HepG2 (cell line): Measurements from ENCODE around the gene SIGLEC8. TPM values are rescaled to one million over a fixed set of nuclear protein-coding genes. Genes with fewer than 3 reads are reported as not detected.

Source experiments
- ATAC-seq: fragments of 200-7000 bp; cut with Tn5 transposase; 3 replicates; pipeline ENCODE4 v1.9.1; 2020; ENCODE audit warnings: mild to moderate bottlenecking, moderate library complexity
- BruUV-seq: library from RNA; stranded (reverse); fragments of 400-500 nt; replicated peaks from 2 replicates; lab custom pipeline; 2021; lab: Mats Ljungman, UMichigan
- CTCF ChIA-PET: fragments of 300-600 bp; formaldehyde crosslinking; extraction: SDS; loops from one replicate; lab custom pipeline; 2021; ENCODE audit warnings: low total read pairs, inconsistent platforms, low intra/inter-chr PET ratio; lab: Yijun Ruan, JAX
- POLR2A ChIA-PET: fragments of 350-600 bp; sonication (Branson Sonifier 250); formaldehyde crosslinking; loops from one replicate; lab custom pipeline; 2020; ENCODE audit warnings: antibody characterized with exemption, inconsistent platforms; lab: Yijun Ruan, JAX
- DNase-seq: peaks from one replicate; pipeline ENCODE4 v3.0.0-alpha.2; 2015; ENCODE audit warnings: low spot score
- FAIRE-seq: peaks from 3 replicates; lab custom pipeline; 2011; peaks lifted over from hg19 to GRCh38; lab: Jason Lieb, UNC
- H2AFZ ChIP-seq: one replicate; pipeline ENCODE4 v1.6.1; 2011; ENCODE audit warnings: low read length, inconsistent platforms
- H3K27ac ChIP-seq: fragments of 300-600 bp; 3 replicates; pipeline ENCODE4 v1.8.0; 2011; ENCODE audit warnings: mixed run types, mild to moderate bottlenecking, mixed read lengths, low read length, inconsistent platforms; ENCODE audit not compliant: insufficient read depth; ENCODE audit errors: extremely low read length
- H3K27me3 ChIP-seq, 2 experiments: fragments of 200-600 bp in 1 of 2; 2 replicates in 1 of 2; 3 replicates in 1 of 2; pipeline versions ENCODE4 v1.6.0 to v1.8.0; 2011; ENCODE audit warnings: low read length in 2 of 2, mild to moderate bottlenecking in 2 of 2, moderate library complexity in 2 of 2, inconsistent platforms in 1 of 2; ENCODE audit not compliant: insufficient read depth in 2 of 2, control insufficient read depth in 1 of 2
- H3K36me3 ChIP-seq, 2 experiments: fragments of 200-600 bp in 1 of 2; replicated peaks in 1 of 2; 2 replicates in 1 of 2; 3 replicates in 1 of 2; pipeline versions ENCODE4 v1.5.1 to v1.8.0; 2011; ENCODE audit warnings: low read length in 2 of 2, inconsistent platforms in 1 of 2; ENCODE audit not compliant: insufficient read depth in 2 of 2, control insufficient read depth in 1 of 2
- H3K4me1 ChIP-seq: 2 replicates; pipeline ENCODE4 v1.5.1; 2012; ENCODE audit warnings: low read length, inconsistent platforms; ENCODE audit not compliant: insufficient read depth
- H3K4me2 ChIP-seq: 2 replicates; pipeline ENCODE4 v1.6.0; 2011; ENCODE audit warnings: low read depth, low read length, inconsistent platforms
- H3K4me3 ChIP-seq, 3 experiments: fragments of 200-600 bp in 1 of 3; sonication (generic), shearing (Covaris generic) in 1 of 3; replicated peaks in 1 of 3; 2 replicates each; pipeline ENCODE4 v1.5.1; 2011 to 2016; ENCODE audit warnings: low read length in 3 of 3, inconsistent platforms in 2 of 3, low read depth in 2 of 3, mild to moderate bottlenecking in 2 of 3, control low read depth in 1 of 3, mixed read lengths in 1 of 3; ENCODE audit not compliant: insufficient read depth in 1 of 3
- H3K79me2 ChIP-seq: one replicate; pipeline ENCODE4 v1.6.1; 2011; ENCODE audit warnings: low read length, inconsistent platforms; ENCODE audit not compliant: insufficient read depth
- H3K9ac ChIP-seq: 2 replicates; pipeline ENCODE4 v1.6.0; 2011; ENCODE audit warnings: mild to moderate bottlenecking, low read depth, low read length, inconsistent platforms; ENCODE audit not compliant: insufficient read depth
- H3K9me3 ChIP-seq: 2 replicates; pipeline ENCODE4 v1.5.1; 2012; ENCODE audit warnings: mild to moderate bottlenecking, low read length
- H4K20me1 ChIP-seq: 2 replicates; pipeline ENCODE4 v1.6.0; 2011; ENCODE audit warnings: inconsistent platforms, mild to moderate bottlenecking, low read length, moderate library complexity; ENCODE audit not compliant: insufficient read depth
- AKAP8 ChIP-seq: sonication (generic); formaldehyde crosslinking; IDR thresholded peaks from 2 replicates; pipeline ENCODE4 v1.5.1; 2020; ENCODE audit warnings: mild to moderate bottlenecking, missing genetic modification reagents
- CENPBD1 ChIP-seq: sonication (generic); formaldehyde crosslinking; IDR thresholded peaks from 2 replicates; pipeline ENCODE4 v1.8.0; 2022; ENCODE audit warnings: missing genetic modification reagents, low read depth, mild to moderate bottlenecking, borderline replicate concordance
- CHCHD3 ChIP-seq: sonication (generic); formaldehyde crosslinking; IDR thresholded peaks from 2 replicates; pipeline ENCODE4 v1.8.0; 2022; ENCODE audit warnings: mild to moderate bottlenecking, missing genetic modification reagents, moderate library complexity
- CREM ChIP-seq, 2 experiments: sonication (generic) in 1 of 2; formaldehyde crosslinking in 1 of 2; IDR thresholded peaks; 2 replicates each; pipeline versions ENCODE4 v1.4.0 to v1.6.1; 2016 to 2020; ENCODE audit warnings: antibody characterized with exemption in 1 of 2, mild to moderate bottlenecking in 1 of 2, missing genetic modification reagents in 1 of 2
- CSRNP1 ChIP-seq: sonication (generic); formaldehyde crosslinking; IDR thresholded peaks from 2 replicates; pipeline ENCODE4 v1.8.1; 2023; ENCODE audit warnings: mild to moderate bottlenecking, missing genetic modification reagents
- KLF15 ChIP-seq: sonication (generic); formaldehyde crosslinking; IDR thresholded peaks from 2 replicates; pipeline ENCODE4 v1.8.1; 2023; ENCODE audit warnings: borderline replicate concordance, mild to moderate bottlenecking, inconsistent platforms, missing genetic modification reagents, mixed read lengths
- KLF16 ChIP-seq, 2 experiments: sonication (generic) in 1 of 2; formaldehyde crosslinking in 1 of 2; IDR thresholded peaks; 2 replicates each; pipeline versions ENCODE4 v1.6.1 to v1.8.0; 2016 to 2023; ENCODE audit warnings: missing genetic modification reagents in 2 of 2, missing compliant biosample characterization in 1 of 2
- MAX ChIP-seq: IDR thresholded peaks from 2 replicates; pipeline ENCODE4 v1.6.1; 2012; ENCODE audit warnings: inconsistent platforms
- PRPF4 ChIP-seq: fragments of 200-400 bp; formaldehyde crosslinking; IDR thresholded peaks from 2 replicates; pipeline ENCODE4 v1.6.1; 2016; ENCODE audit warnings: low read length, low read depth; ENCODE audit not compliant: poor library complexity, severe bottlenecking
- TFDP1 ChIP-seq: IDR thresholded peaks from 2 replicates; pipeline ENCODE4 v1.6.1; 2016; ENCODE audit warnings: missing compliant biosample characterization, missing genetic modification reagents, borderline replicate concordance
- ZMAT5 ChIP-seq: sonication (generic); formaldehyde crosslinking; IDR thresholded peaks from 2 replicates; pipeline ENCODE4 v1.5.0; 2020; ENCODE audit warnings: mild to moderate bottlenecking, low read depth, missing genetic modification reagents, borderline replicate concordance
- ZNF547 ChIP-seq: sonication (generic); formaldehyde crosslinking; IDR thresholded peaks from 2 replicates; pipeline ENCODE4 v1.5.1; 2020; ENCODE audit warnings: mild to moderate bottlenecking, missing genetic modification reagents
- WGBS: methylation state at CpG from one replicate; pipeline ENCODE4 v1.1.6; 2017; ENCODE audit warnings: low lambda C conversion rate; 5-methylcytosine and 5-hydroxymethylcytosine counted together
- in situ Hi-C: cut with HindIII; loops from 2 replicates; pipeline ENCODE4 v1.10.0; 2017; ENCODE audit warnings: low pct_unique_long_range_greater_than_20kb; ENCODE audit not compliant: extremely low pct_ligation_motif_present
- intact Hi-C: fragments of 100-400 bp; cut with micrococcal nuclease; formaldehyde crosslinking; loops from one replicate; pipeline ENCODE4 v1.10.0; 2022; ENCODE audit not compliant: unreplicated experiment
- polyA plus RNA-seq, 8 experiments: library from polyadenylated mRNA; depleted of rRNA in 3 of 8; stranded (reverse) in 7 of 8; unstranded in 1 of 8; fragments of >200 nt; fragmentation: Illumina TruSeq in 4 of 8; extraction: Trizol in 4 of 8; gene quantifications; 2 replicates each; pipeline versions ENCODE4 v1.2.1 to v1.2.3, GENCODE V29; 2011 to 2016; ENCODE audit warnings: low read depth in 4 of 8, missing spikeins in 1 of 8, mixed read lengths in 1 of 8; ENCODE audit not compliant: insufficient read depth in 1 of 8
- total RNA-seq, 5 experiments: library from RNA; depleted of rRNA; stranded (reverse); fragments of >200 nt; fragmentation: Illumina TruSeq; extraction: Trizol; gene quantifications; 2 replicates each; pipeline ENCODE4 v1.2.3, GENCODE V29; 2016; ENCODE audit warnings: low read depth in 1 of 5

The SIGLEC8 gene
- total and polyA plus RNA-seq, 2 of the 13 experiments (the other 11 are each of a cell fraction or from before 2014, with no cell fraction given) = not detected

- no peaks in the 10 kb centered on the region; a peak in 2 of 5 replicates for H3K27me3 ChIP-seq
- no peak for DNase-seq
- in situ Hi-C loops = no loop called here
- TF ChIP-seq PRPF4 (no peak), CSRNP1 (no peak), CHCHD3 (no peak), MAX (no peak), AKAP8 (no peak), CENPBD1 (no peak), ZMAT5 (CRISPR knock-in tag) (no peak), TFDP1 (CRISPR knock-in tag) (no peak), ZNF547 (CRISPR knock-in tag) (no peak), KLF15 (no peak), CREM (IDR thresholded peaks at IDR 0.05) (no peak), CREM (CRISPR knock-in tag; IDR thresholded peaks at IDR 0.05) (no peak), KLF16 (CRISPR knock-in tag; IDR thresholded peaks at IDR 0.05) (no peak)
- TF ChIP-seq, all 625 proteins: peak for 0
- FAIRE-seq (no peak), ATAC-seq (no peak)
- CTCF ChIA-PET = no interaction called here
- no peaks in the 10 kb centered on the region for H3K36me3 ChIP-seq
- POLR2A ChIA-PET = no interaction called here
- H4K20me1 ChIP-seq = peaks cover 5% of the 10 kb centered on the region; the same call in 1 of the 2 replicates
- H2AFZ ChIP-seq = no peak overlapping the region
- H3K9me3 ChIP-seq = no peaks in the 10 kb centered on the region
- intact Hi-C loops = no loop called here
- no peak overlapping the region for H3K9ac ChIP-seq
- H3K4me2 ChIP-seq = no peak overlapping the region
- H3K27ac ChIP-seq = no peak overlapping the region
- no peaks in the 10 kb centered on the region for H3K79me2 ChIP-seq
- 3% methylated on average over 2 of the region's 2 CpGs for WGBS
- H3K4me1 ChIP-seq = no peaks in the 10 kb centered on the region
- BruUV-seq = no TSS peak
- H3K4me3 ChIP-seq = no peak overlapping the region
Measured at GRCh38 chr19:51418707-51419106, 39.5 kb downstream of the SIGLEC8 start.
